ENCODE measurements around the gene ZNF205. TPM values are rescaled to one million over a fixed set of nuclear protein-coding genes. Genes with fewer than 3 reads are reported as not detected.

Gene ZNF205
- total and polyA plus RNA-seq, 2 experiments from 2014 or later = 16.6 to 29.1 TPM

GRCh38 chr16:3101018-3101840 lies 11.2 kb upstream of the ZNF205 start (continued):
- TF ChIP-seq POLR2AphosphoS5 (IDR thresholded peaks at IDR 0.05; ENCODE audit: low read depth) (peak; percentile 48; the same call in 1 of the 2 replicates), ZNF331 (CRISPR knock-in tag; IDR thresholded peaks at IDR 0.05; ENCODE audit: low read depth) (no peak), ZNF114 (CRISPR knock-in tag; IDR thresholded peaks at IDR 0.05) (no peak), ZNF462 (CRISPR knock-in tag; IDR thresholded peaks at IDR 0.05) (peak; percentile 43; the same call in 1 of the 2 replicates), CTCF (conservative IDR thresholded peaks at IDR 0.05; ENCODE audit: low read depth in 2 of 2) (peak; percentile 88 to 95)
